ENCODE results near the gene KLF3.

KLF3 gene

DNA sequence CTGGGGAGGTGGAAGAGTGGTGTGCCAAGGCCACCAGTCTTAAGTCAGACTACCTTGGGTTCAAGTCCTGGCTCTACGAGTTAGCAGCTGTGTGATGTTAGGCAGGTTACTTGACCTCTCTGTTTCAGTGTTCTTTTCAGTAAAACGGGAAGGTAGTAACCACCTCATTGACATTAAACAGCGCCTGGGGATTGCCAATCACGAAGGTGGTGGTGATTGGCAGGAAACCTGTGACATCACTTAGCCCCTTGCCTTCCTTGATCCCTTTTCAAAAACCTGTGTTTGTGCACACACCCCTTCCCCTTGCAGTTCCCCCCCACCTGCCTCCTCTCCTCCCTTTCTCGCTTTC is 7.6 kb downstream of the KLF3 start:
- POLR2A ChIA-PET, result no interaction called here
- CTCF ChIA-PET, result interaction anchor here (1.1 to 7.1 kb wide), 5 partner anchors 189 to 609 kb away, joined by 3 to 40 read pairs (median 6); no protein-coding TSS in a partner anchor
- TF ChIP-seq, protein P1, sequence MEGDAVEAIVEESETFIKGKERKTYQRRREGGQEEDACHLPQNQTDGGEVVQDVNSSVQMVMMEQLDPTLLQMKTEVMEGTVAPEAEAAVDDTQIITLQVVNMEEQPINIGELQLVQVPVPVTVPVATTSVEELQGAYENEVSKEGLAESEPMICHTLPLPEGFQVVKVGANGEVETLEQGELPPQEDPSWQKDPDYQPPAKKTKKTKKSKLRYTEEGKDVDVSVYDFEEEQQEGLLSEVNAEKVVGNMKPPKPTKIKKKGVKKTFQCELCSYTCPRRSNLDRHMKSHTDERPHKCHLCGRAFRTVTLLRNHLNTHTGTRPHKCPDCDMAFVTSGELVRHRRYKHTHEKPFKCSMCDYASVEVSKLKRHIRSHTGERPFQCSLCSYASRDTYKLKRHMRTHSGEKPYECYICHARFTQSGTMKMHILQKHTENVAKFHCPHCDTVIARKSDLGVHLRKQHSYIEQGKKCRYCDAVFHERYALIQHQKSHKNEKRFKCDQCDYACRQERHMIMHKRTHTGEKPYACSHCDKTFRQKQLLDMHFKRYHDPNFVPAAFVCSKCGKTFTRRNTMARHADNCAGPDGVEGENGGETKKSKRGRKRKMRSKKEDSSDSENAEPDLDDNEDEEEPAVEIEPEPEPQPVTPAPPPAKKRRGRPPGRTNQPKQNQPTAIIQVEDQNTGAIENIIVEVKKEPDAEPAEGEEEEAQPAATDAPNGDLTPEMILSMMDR (IDR thresholded peaks at IDR 0.05; ENCODE audit: control extremely low read depth, extremely low read depth, low read depth, missing control alignments), result no peak
- no peak for DNase-seq (ENCODE audit: extremely low spot score)

DNA sequence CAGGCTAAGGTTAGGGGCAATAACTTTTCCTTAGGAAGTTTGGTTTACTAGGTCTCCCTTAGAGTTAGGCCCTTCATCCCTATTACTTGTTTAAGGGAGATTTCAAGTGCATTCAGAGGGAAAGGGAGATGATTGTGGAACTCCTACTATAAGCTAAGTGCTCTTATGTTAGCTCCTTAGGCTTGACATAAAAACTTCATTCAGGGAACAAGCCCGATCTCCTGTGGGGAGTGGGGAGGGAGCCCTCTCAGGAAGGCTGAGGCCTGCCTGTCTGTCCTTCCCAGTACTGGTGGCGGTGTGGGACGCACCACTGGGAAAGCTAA is 8.0 kb downstream of the KLF3 start:
- ChIA-PET CTCF (interaction anchor here (1.1 to 7.1 kb wide), 5 partner anchors 188 to 609 kb away, joined by 3 to 40 read pairs (median 6); no protein-coding TSS in a partner anchor), POLR2A (no interaction called here)
- DNase-seq (ENCODE audit: extremely low spot score), result no peak
- TF ChIP-seq, protein P1 (IDR thresholded peaks at IDR 0.05; ENCODE audit: control extremely low read depth, extremely low read depth, low read depth, missing control alignments), result no peak

DNA sequence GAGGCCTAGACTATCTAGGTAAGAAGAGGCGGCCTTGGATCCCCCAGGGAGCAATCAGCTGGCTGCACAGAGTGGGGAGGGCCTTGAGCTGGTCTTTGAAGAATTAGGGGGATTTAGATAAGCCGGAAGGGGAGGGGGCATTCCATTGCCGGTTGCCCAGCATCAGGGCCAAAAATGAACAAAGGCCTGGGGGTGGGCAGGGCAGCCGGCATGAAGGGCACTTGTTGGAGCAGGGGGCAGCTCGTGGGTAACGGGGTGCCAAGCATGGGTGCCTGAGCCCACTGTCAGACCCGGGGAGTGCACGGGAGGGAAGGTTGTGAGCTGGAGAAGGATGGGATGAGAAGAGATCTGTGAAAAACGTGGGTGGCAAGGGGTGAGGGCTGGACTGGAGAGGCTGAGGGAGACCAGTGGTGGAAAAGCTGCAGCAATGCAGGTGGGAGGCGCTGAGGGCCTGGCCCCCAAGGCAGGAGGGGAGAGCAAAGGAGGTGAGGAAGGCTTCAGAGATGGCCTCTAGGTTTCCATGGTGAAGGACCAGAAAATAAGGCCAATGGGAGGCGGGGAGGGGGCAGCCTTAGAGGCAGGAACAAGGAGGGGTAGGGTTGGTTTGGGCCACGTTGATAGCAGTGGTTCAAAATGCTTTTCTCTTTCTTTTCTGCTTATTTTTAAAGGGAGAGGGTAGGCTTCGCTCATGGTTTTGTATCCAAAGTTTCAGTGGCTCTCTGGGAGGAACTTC is 8.6 kb downstream of the KLF3 start:
- ChIA-PET CTCF (interaction anchor here (2.1 to 7.1 kb wide), 3 partner anchors 353 to 493 kb away, joined by 6 to 40 read pairs (median 18); no protein-coding TSS in a partner anchor), POLR2A (interaction anchor here (0.7 kb wide), 1 partner anchor 540 kb away, joined by 3 read pairs; no protein-coding TSS in a partner anchor)
- no peak for DNase-seq (ENCODE audit: extremely low spot score)
- TF ChIP-seq, protein P1 (IDR thresholded peaks at IDR 0.05; ENCODE audit: control extremely low read depth, extremely low read depth, low read depth, missing control alignments), result no peak

DNA sequence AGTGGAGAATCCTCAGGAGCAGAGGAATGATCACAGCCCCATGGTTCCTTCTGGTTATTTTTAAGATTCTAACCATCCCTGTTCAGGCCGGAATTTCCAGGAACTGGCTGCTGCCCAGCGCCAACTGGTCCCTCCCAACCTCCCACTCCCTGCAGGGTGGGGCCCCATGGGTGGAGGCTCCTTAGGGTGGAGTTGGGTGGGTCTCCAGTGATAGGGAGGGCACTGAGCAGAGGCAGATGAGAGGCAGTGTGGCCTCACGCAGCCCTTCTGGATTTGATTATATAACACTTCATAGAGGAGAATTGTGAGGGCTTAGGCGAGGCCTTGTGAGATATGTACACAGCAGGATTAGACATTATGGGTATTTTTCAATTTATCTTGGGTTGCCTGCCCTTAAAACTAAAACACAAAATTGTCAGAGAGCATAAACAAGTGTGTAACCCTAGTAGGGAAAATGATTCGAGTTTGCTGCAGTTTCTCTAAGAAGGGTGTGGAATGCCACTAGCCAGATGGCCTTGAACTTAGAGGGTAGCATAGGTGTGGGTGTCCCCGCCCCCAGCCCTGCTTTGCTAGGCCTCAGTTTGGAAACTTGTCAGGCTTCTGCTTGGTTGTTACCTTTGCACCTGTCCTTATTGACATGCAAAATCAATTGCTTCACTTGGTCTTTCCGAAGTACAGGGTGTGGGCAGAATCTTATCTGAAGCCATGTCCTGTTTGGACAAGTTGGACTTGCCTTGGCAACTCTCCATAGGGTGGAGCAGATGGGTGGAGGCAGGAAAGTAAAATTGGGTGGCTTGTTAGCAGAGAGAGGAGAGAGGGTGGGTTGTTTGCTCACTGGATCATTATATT is 9.4 kb downstream of the KLF3 start:
- ChIA-PET CTCF (interaction anchor here (1.9 to 7.1 kb wide), 6 partner anchors 54 to 541 kb away, joined by 4 to 115 read pairs (median 19); no protein-coding TSS in a partner anchor), POLR2A (interaction anchor here (0.7 kb wide), 1 partner anchor 541 kb away, joined by 3 read pairs; no protein-coding TSS in a partner anchor)
- TF ChIP-seq, protein P1 (IDR thresholded peaks at IDR 0.05; ENCODE audit: control extremely low read depth, extremely low read depth, low read depth, missing control alignments), result no peak
- no peak for DNase-seq (ENCODE audit: extremely low spot score)

DNA sequence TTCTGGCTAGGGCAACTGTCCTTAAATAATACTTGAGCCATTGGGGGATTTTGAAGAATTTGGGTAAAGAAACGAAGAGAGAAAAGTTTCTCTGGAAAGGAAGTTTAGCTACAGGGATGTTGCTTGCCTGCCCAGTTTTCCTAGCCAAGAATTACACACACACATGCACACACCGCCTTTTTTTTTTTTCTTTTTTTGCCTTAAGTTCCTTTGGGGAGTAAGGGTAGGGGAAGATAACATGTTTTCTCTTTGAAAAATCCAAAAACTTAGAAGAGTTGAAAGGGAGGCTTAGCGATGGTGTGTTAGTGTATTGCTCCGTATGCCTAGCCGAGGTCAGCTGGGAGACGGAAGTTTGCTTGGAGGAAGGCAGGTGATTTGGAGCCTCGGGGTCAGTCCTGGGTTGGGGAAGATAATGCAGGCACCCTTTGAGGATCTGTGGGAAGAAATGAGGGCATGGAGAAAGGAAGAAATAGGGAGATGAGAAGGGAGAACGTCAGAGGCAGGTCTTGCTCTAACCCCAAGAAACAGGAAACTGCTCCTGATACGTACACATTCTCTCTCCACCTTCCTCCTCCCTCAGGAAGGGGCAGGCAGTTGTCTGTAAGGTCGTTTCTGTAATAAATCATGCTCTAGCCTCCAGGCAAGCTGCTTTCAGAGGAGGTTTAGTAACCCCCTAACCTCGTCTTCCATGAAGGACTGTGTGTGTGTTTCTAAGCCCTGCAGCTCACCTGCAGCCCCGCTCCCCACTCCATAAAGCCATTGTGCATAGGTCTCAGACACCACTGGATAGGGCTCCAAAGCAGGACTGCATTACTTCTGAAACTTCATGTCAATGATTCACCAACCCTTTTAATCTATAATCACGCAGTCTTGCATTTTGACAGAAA is 10.5 kb downstream of the KLF3 start:
- ChIA-PET POLR2A (interaction anchor here (1.2 kb wide), 1 partner anchor 8 kb away, joined by 7 read pairs; no protein-coding TSS in a partner anchor), CTCF (interaction anchor here (0.6 to 6.8 kb wide), 44 partner anchors 8 to 611 kb away, joined by 3 to 115 read pairs (median 4); no protein-coding TSS in a partner anchor)
- TF ChIP-seq, protein P1 (IDR thresholded peaks at IDR 0.05; ENCODE audit: control extremely low read depth, extremely low read depth, low read depth, missing control alignments), result no peak
- DNase-seq (ENCODE audit: extremely low spot score), result no peak
